Skin of body (tissue), 2 donors: ENCODE data around the gene MYCL. TPM values are rescaled to one million over a fixed set of nuclear protein-coding genes. Genes with fewer than 3 reads are reported as not detected.
"Not testable (repeated sequence)": the region's sequence is repeated elsewhere in the genome, so short reads cannot be mapped to it uniquely, and the experiment has no call there.

Source experiments
- DNase-seq: peaks from one replicate; lab custom pipeline; 2025; lab: John Stamatoyannopoulos, UW
- total RNA-seq: library from RNA; depleted of rRNA; stranded (reverse); fragments of >200 nt; gene quantifications from one replicate; pipeline ENCODE4 v1.2.3, GENCODE V29; 2014

MYCL gene
- total RNA-seq, 1 donor from 2014 or later = 9.6 TPM

GRCh38 chr1:39917825-39918224 is 16.1 kb upstream of the MYCL start:
- DNase-seq = no peak

- no peak for DNase-seq
Observed at GRCh38 chr1:39915499-39916129, 13.9 kb upstream of the MYCL start.

DNA sequence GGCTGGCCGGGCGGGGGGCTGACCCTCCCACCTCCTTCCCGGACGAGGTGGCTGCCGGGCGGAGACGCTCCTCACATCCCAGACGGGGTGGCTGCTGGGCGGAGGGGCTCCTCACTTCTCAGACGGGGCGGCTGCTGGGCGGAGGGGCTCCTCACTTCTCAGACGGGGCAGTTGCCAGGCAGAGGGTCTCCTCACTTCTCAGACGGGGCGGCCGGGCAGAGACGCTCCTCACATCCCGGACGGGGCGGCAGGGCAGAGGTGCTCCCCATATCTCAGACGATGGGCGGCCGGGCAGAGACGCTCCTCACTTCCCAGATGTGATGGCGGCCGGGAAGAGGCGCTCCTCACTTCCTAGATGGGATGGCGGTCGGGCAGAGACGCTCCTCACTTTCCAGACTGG is 11.4 kb upstream of the MYCL start:
- DNase-seq = not testable (repeated sequence)

DNA sequence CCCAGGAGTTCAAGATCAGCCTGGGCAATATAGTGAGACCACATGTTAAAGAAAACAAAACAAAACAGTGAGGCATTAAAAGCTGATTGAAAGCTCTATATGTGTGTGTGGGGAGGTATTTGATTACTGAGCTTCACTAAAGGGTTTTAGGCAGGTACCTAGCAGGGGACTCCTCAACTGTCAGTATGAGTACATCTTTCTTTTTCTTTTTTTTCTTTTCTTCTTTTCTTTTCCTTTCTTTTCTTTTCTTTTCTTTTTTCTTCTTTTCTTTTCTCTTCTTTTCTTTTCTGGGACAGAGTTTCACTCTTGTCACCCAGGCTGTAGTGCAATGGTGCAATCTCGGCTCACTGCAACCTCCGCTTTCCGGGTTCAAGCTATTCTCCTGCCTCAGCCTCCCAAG is 8.5 kb upstream of the MYCL start:
- DNase-seq = no peak

- DNase-seq = no peak
Observed at GRCh38 chr1:39908534-39908933, 6.8 kb upstream of the MYCL start.

- DNase-seq = no peak
Observed at GRCh38 chr1:39907528-39908453, 6.1 kb upstream of the MYCL start.

GRCh38 chr1:39905172-39905571 is 3.5 kb upstream of the MYCL start:
- no peak for DNase-seq

DNA sequence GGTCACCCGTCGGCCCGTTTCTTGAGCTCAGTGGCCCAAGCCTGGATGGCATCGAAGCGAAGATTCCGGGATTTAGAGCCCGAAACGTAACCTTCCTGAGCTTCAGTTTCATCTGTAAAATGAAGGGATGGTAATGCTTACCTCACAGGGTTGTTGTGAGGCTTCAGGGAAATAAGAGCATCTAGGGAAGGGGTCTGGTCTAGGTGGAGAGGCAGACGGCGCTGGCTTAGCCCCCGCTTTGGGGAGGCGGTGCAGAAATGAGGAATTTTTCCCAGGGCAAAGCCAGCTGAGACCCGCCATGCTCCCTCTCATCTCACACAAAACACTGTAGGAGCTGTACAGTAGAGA is 717 bp upstream of the MYCL start:
- DNase-seq = no peak

DNA sequence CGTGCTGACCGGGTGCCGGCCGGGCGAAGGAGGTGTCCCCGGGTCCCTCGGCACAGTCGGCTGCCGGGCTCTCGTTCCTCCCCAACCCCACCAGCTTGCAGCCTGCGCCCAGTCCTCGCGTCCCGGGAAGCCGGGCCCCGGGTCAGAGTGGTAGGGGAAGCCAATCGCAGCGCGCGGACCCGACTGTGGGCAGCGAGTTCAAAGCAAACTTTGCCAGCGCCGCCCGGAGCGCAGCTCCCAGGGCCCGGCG is 328 bp downstream of the MYCL start:
- no peak for DNase-seq

DNA sequence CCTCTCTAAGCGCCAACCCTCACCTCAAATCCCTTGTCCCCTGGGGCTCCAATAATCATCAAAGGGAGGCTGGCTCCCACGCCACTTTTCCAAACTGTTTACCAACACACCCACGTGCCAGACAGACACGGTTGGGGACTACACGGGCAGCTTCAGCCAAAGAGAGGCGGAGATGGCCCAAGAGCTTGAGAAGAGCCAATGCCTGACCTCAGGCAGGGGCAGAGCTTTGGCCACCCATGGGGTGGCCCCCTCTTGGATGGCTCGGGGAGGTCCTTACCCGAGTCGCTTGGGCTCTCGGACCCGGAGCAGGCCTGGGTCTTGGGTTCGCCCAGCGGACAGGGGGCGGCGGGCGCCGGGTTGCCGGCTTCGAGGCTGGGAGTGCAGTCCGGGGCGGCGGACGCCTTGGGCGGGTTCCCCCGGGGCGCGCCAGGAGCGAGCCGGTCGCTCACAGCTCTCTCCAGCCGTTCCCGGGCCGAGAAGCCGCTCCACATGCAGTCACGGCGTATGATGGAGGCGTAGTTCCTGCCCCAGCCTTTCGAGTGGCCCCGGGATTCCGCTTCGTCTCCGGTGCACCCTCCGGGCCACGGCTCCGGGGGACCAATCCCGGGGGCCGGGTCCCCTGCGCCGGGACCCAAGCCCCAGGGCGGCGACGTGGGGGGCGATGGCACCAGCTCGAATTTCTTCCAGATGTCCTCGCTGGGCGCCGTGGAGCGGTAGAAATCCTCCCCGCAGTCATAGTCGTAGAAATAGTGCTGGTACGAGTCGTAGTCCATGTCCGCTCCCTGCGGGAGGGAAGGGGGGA is 854 bp downstream of the MYCL start:
- DNase-seq = no peak

GRCh38 chr1:39899611-39900538 is 1.8 kb downstream of the MYCL start:
- no peak for DNase-seq

- peak; percentile 25 for DNase-seq
Observed at GRCh38 chr1:39898648-39899603, 2.8 kb downstream of the MYCL start.

- no peak for DNase-seq
Observed at GRCh38 chr1:39898191-39898590, 3.5 kb downstream of the MYCL start.

- peak; percentile 29 for DNase-seq
Observed at GRCh38 chr1:39896909-39897685, 4.6 kb downstream of the MYCL start.

DNA sequence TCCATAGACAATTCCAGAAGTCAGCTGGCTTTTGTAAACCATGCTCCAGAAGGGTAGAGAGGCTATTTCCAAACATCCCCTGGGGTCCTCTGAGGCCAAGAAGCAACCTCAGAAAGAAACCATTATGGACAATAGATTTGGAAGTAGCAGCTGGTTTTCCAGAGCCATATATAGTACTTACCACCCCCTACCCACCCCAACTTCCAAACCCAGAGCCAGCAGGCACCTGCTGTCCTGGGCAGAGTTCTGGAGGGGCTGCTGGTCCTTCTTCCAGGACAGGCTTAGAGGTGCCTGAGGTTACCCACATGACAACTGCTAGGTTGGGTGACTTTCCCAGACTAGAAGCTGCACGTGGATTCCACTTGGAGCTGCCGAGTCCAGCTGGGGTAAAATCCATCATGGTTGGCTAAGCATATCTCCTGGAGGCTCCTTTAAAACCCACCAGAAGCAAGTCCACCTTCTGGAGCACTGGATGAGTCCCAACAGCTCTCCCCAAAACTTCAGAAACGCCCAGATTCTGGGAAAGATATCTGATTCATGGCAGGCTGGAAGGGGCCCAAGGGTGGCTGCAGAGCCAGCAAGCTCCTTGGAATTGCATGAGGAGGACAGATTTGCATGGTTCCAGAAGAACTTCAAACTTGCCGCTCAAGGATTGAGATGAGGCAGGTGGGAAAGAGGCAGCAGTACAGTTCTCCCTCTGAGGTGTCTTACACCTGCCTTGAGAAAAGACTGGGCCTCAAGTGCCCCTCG is 5.8 kb downstream of the MYCL start:
- no peak for DNase-seq

DNA sequence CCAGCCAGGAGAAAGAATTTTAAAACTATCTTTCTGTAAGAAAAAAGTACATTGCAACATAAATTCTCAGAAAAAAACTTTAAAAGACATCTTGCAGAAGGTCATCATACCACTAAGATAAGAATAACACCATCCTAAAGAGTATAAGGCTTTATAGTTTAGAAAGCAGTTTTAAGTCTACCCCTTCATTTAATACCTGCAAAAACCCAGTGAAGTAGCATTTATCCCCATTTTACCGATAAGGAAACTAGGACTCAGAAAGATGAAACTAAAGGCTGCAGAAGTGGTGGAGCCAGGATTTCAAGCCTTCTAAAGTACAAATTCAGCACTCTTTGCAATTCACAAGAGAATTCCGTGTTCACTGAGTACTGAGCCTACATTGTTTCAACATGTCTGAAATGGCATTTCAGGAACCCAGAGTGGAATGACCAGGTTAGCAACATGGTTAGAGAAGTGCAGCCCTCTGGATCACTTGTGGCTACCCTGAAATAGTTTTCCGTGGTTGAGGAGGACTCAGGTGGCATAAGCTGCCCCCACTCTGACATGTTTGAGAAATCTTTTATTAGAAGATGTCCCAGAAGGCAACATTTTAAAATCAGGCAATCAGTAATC is 6.7 kb downstream of the MYCL start:
- DNase-seq = no peak

- DNase-seq = no peak
Observed at GRCh38 chr1:39892601-39893595, 8.8 kb downstream of the MYCL start.
